PC-3 (cell line): ENCODE data around the gene CACNA2D2. TPM values are rescaled to one million over a fixed set of nuclear protein-coding genes. Genes with fewer than 3 reads are reported as not detected.

ENCODE experiments used
- ATAC-seq: fragments of 200-7000 bp; cut with Tn5 transposase; 2 replicates; pipeline ENCODE4 v1.9.1; 2020; ENCODE audit warnings: mild to moderate bottlenecking, moderate library complexity
- BruUV-seq: library from RNA; stranded (reverse); fragments of 400-500 nt; replicated peaks from 2 replicates; lab custom pipeline; 2021; lab: Mats Ljungman, UMichigan
- CTCF ChIA-PET: fragments of 300-600 bp; sonication (Branson Sonifier 250); formaldehyde crosslinking; loops from one replicate; lab custom pipeline; 2022; ENCODE audit warnings: antibody characterized with exemption; lab: Charles Lee
- POLR2A ChIA-PET: fragments of 300-600 bp; sonication (Branson Sonifier 250); formaldehyde crosslinking; loops from one replicate; lab custom pipeline; 2022; ENCODE audit warnings: antibody characterized with exemption; ENCODE audit not compliant: unreplicated experiment; lab: Charles Lee
- DNase-seq: peaks from one replicate; pipeline ENCODE4 v3.0.0-alpha.2; 2015
- H2AFZ ChIP-seq: fragments of 300-600 bp; sonication (generic); 2 replicates; pipeline ENCODE4 v1.6.0; 2016; ENCODE audit warnings: antibody characterized with exemption, low read length
- H3F3A ChIP-seq: fragments of 300-600 bp; sonication (generic); one replicate; pipeline ENCODE4 v1.6.0; 2017; ENCODE audit warnings: antibody characterized with exemption, low read length, control low read depth, mild to moderate bottlenecking; ENCODE audit not compliant: unreplicated experiment
- H3K27ac ChIP-seq: fragments of 300-600 bp; sonication (generic); 2 replicates; pipeline ENCODE4 v1.5.1; 2016; ENCODE audit warnings: mild to moderate bottlenecking, low read length
- H3K27me3 ChIP-seq: fragments of 300-600 bp; sonication (generic); 2 replicates; pipeline ENCODE4 v1.6.1; 2016; ENCODE audit warnings: low read length, mixed read lengths
- H3K36me3 ChIP-seq: fragments of 300-600 bp; sonication (generic); 2 replicates; pipeline ENCODE4 v1.6.1; 2016; ENCODE audit warnings: low read depth, mixed run types, low read length, mixed read lengths
- H3K4me1 ChIP-seq: fragments of 300-600 bp; sonication (generic); 2 replicates; pipeline ENCODE4 v1.5.1; 2016; ENCODE audit warnings: low read length; ENCODE audit not compliant: insufficient read depth
- H3K4me2 ChIP-seq: fragments of 300-600 bp; sonication (generic); 2 replicates; pipeline ENCODE4 v1.6.0; 2016; ENCODE audit warnings: low read length
- H3K4me3 ChIP-seq: fragments of 300-600 bp; sonication (generic); 2 replicates; pipeline ENCODE4 v1.5.1; 2016; ENCODE audit warnings: mild to moderate bottlenecking, low read length, mixed read lengths
- H3K79me2 ChIP-seq: fragments of 300-600 bp; sonication (generic); 2 replicates; pipeline ENCODE4 v1.6.1; 2017; ENCODE audit warnings: low read length, mixed read lengths
- H3K9ac ChIP-seq: fragments of 300-600 bp; sonication (generic); 2 replicates; pipeline ENCODE4 v1.6.0; 2016; ENCODE audit warnings: mild to moderate bottlenecking, low read length
- H3K9me2 ChIP-seq: fragments of 300-600 bp; sonication (generic); replicated peaks from 2 replicates; pipeline ENCODE4 v1.6.1; 2016; ENCODE audit warnings: mixed run types, low read length, mixed read lengths
- H3K9me3 ChIP-seq: fragments of 300-600 bp; sonication (generic); 2 replicates; pipeline ENCODE4 v1.6.1; 2016; ENCODE audit warnings: low read length, mixed read lengths
- H4K20me1 ChIP-seq: fragments of 300-600 bp; sonication (generic); 2 replicates; pipeline ENCODE4 v1.6.1; 2016; ENCODE audit warnings: low read length, mixed read lengths
- CTCF ChIP-seq: fragments of 300-600 bp; sonication (generic); conservative IDR thresholded peaks from 2 replicates; pipeline ENCODE4 v1.5.1; 2017; ENCODE audit warnings: antibody characterized with exemption, low read depth, mild to moderate bottlenecking, low read length
- EZH2 ChIP-seq: fragments of 300-600 bp; sonication (generic); IDR thresholded peaks from one replicate; pipeline ENCODE4 v1.6.1; 2017; ENCODE audit warnings: antibody characterized with exemption, mild to moderate bottlenecking, low read length; ENCODE audit not compliant: unreplicated experiment
- EZH2phosphoT487 ChIP-seq: fragments of 300-600 bp; sonication (generic); IDR thresholded peaks from 2 replicates; pipeline ENCODE4 v1.6.1; 2018; ENCODE audit warnings: mild to moderate bottlenecking, antibody characterized with exemption, low read length, borderline replicate concordance
- intact Hi-C: fragments of 100-400 bp; cut with micrococcal nuclease; formaldehyde crosslinking; loops from 2 replicates; pipeline ENCODE4 v1.9.0; 2023
- total RNA-seq: library from RNA; depleted of rRNA; stranded (reverse); fragments of >200 nt; gene quantifications from 2 replicates; pipeline ENCODE4 v1.2.3, GENCODE V29; 2014

Gene CACNA2D2
- total RNA-seq, 1 experiment from 2014 or later: 0.44 TPM

GRCh38 chr3:50327129-50327528, 176.3 kb downstream of the CACNA2D2 start:
- H3F3A ChIP-seq: no peaks in the 10 kb centered on the region
- TSS peak; percentile 30 for BruUV-seq
- peak overlapping the region; percentile 92 for H3K9ac ChIP-seq
- peaks cover 24% of the 10 kb centered on the region; the same call in 1 of the 2 replicates for H3K36me3 ChIP-seq
- peaks cover 10% of the 10 kb centered on the region; the same call in 1 of the 2 replicates for H3K4me1 ChIP-seq
- POLR2A ChIA-PET: interaction anchor here (1.7 kb wide), 1 partner anchor 10 kb away, joined by 14 read pairs; no protein-coding TSS in a partner anchor
- TF ChIP-seq CTCF: no peak
- TF ChIP-seq EZH2: no peak
- TF ChIP-seq EZH2phosphoT487: no peak
- no peaks in the 10 kb centered on the region for H3K27me3 ChIP-seq
- H3K9me2 ChIP-seq: no peaks in the 10 kb centered on the region
- ATAC-seq (no peak), DNase-seq (no peak)
- no peaks in the 10 kb centered on the region for H3K9me3 ChIP-seq
- peaks cover 22% of the 10 kb centered on the region for H3K79me2 ChIP-seq
- peak overlapping the region; percentile 78 for H3K4me2 ChIP-seq
- peak overlapping the region; percentile 96 for H3K4me3 ChIP-seq
- no peak overlapping the region for H2AFZ ChIP-seq
- no peak overlapping the region for H3K27ac ChIP-seq
- CTCF ChIA-PET: interaction anchor here (0.6 to 1.0 kb wide), 3 partner anchors 10 to 973 kb away, joined by 3 to 8 read pairs (median 4); no protein-coding TSS in a partner anchor
- intact Hi-C loops: no loop called here
- no peaks in the 10 kb centered on the region for H4K20me1 ChIP-seq

- no peaks in the 10 kb centered on the region for H3K9me3 ChIP-seq
- H3F3A ChIP-seq: no peaks in the 10 kb centered on the region
- BruUV-seq: no TSS peak
- DNase-seq (no peak), ATAC-seq (no peak)
- H3K4me3 ChIP-seq: no peak overlapping the region
- no peaks in the 10 kb centered on the region for H3K27me3 ChIP-seq
- H2AFZ ChIP-seq: no peak overlapping the region
- no peak for TF ChIP-seq EZH2
- no peak for TF ChIP-seq CTCF
- TF ChIP-seq EZH2phosphoT487: no peak
- no peaks in the 10 kb centered on the region for H4K20me1 ChIP-seq
- intact Hi-C loops: no loop called here
- no peak overlapping the region for H3K4me2 ChIP-seq
- peaks cover 19% of the 10 kb centered on the region for H3K79me2 ChIP-seq
- H3K27ac ChIP-seq: no peak overlapping the region
- peaks cover 10% of the 10 kb centered on the region; the same call in 1 of the 2 replicates for H3K4me1 ChIP-seq
- ChIA-PET CTCF (no interaction called here), POLR2A (no interaction called here)
- no peak overlapping the region for H3K9ac ChIP-seq
- H3K9me2 ChIP-seq: no peaks in the 10 kb centered on the region
- peaks cover 15% of the 10 kb centered on the region; the same call in 1 of the 2 replicates for H3K36me3 ChIP-seq
These were observed 177.3 kb downstream of the CACNA2D2 start for GRCh38 chr3:50326182-50326541.

GRCh38 chr3:50325497-50326181, 177.8 kb downstream of the CACNA2D2 start:
- Histone ChIP-seq H2AFZ (no peak overlapping the region), H3K4me1 (peaks cover 10% of the 10 kb centered on the region; the same call in 1 of the 2 replicates), H3K27ac (no peak overlapping the region), H3K27me3 (no peaks in the 10 kb centered on the region), H3K9me3 (no peaks in the 10 kb centered on the region), H3K79me2 (peaks cover 22% of the 10 kb centered on the region), H3K4me3 (no peak overlapping the region), H3F3A (no peaks in the 10 kb centered on the region), H3K4me2 (no peak overlapping the region), H4K20me1 (no peaks in the 10 kb centered on the region), H3K9ac (no peak overlapping the region), H3K9me2 (no peaks in the 10 kb centered on the region), H3K36me3 (peaks cover 10% of the 10 kb centered on the region; the same call in 1 of the 2 replicates)
- ChIA-PET CTCF (interaction anchor here (0.6 kb wide), 1 partner anchor 12 kb away, joined by 3 read pairs; no protein-coding TSS in a partner anchor), POLR2A (interaction anchor here (0.6 kb wide), 1 partner anchor 90 kb away, joined by 5 read pairs; no protein-coding TSS in a partner anchor)
- BruUV-seq: no TSS peak
- TF ChIP-seq EZH2 (no peak), CTCF (no peak), EZH2phosphoT487 (no peak)
- intact Hi-C loops: no loop called here
- ATAC-seq (no peak), DNase-seq (no peak)
